Umbilical cord (tissue), 2 donors: ENCODE data around the gene PLCL2. TPM values are rescaled to one million over a fixed set of nuclear protein-coding genes. Genes with fewer than 3 reads are reported as not detected.

Source experiments
- DNase-seq: peaks from one replicate; pipeline ENCODE4 v3.0.0-alpha.2; 2015; ENCODE audit warnings: low spot score
- total RNA-seq: library from RNA; depleted of rRNA; stranded (reverse); fragments of >200 nt; gene quantifications from one replicate; pipeline ENCODE4 v1.2.3, GENCODE V29; 2014; ENCODE audit warnings: low replicate concordance; ENCODE audit not compliant: insufficient read depth

The PLCL2 gene
- total RNA-seq, 1 donor from 2014 or later = 23.6 TPM

GRCh38 chr3:17009826-17010225 lies 125.1 kb downstream of the PLCL2 start:
- DNase-seq = peak; percentile 9

DNA sequence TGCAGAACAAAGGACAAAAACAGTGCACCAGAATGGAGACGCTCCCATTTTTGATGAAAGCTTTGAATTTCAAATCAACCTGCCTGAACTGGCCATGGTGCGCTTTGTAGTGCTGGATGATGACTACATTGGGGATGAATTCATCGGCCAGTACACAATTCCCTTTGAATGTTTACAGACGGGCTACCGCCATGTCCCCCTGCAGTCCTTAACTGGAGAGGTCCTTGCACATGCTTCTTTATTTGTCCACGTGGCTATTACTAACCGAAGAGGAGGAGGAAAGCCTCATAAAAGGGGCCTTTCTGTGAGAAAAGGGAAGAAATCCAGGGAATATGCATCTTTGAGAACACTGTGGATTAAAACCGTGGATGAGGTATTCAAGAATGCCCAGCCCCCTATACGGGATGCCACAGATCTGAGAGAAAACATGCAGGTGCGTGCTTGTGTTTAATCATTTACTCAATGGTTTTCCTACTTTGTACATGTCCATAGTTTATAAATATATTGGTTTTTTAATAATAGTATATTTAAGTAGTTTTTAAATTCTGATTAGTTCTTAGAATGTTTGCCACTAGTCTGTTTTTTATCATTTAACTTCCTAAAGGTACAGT lies 127.1 kb downstream of the PLCL2 start:
- DNase-seq = no peak

GRCh38 chr3:17013050-17013449 lies 128.3 kb downstream of the PLCL2 start:
- DNase-seq = no peak

GRCh38 chr3:17013571-17013970 lies 128.8 kb downstream of the PLCL2 start:
- no peak for DNase-seq

DNA sequence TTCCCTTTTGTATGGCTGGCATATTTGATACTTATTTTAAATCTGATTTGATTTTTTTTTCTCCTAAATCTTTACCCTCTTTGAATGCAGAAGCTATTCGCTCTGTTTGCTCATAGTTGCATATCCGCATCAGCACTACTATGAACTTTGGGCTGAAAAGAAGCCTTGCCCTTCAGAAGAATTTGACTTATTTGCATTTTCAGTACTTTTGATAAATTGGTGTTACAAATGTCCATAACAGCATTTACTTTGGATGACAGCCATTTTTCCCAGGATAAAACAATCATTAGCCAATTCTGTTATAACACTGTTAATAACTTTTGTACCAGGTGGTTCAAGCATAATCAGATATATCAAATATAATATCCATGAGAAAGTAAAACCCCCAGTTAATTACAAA lies 129.5 kb downstream of the PLCL2 start:
- DNase-seq = no peak

- DNase-seq = no peak
These were observed 130.0 kb downstream of the PLCL2 start for GRCh38 chr3:17014709-17015108.

DNA sequence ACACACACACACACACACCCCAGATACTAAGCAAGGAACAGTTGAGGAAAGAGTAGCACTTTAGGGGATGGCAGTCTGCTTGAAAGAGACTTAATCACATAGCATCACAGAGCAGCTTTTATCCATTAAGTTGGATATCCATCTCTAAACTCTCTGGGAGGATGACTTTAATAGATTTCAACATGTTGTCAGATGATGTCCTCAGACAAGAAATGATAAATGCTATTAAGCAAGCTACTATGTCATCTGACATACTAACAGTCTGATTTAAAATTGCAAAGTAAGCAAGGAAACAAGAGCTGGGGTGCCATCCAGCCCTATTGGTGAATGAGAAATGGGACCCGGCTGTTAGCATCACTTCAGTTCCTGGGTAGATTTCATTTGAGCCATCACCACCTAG lies 136.9 kb downstream of the PLCL2 start:
- DNase-seq = no peak

GRCh38 chr3:17023006-17023664 lies 138.4 kb downstream of the PLCL2 start:
- no peak for DNase-seq

- DNase-seq = no peak
These were observed 140.9 kb downstream of the PLCL2 start for GRCh38 chr3:17025594-17026139.

GRCh38 chr3:17027318-17027717 lies 142.6 kb downstream of the PLCL2 start:
- no peak for DNase-seq

DNA sequence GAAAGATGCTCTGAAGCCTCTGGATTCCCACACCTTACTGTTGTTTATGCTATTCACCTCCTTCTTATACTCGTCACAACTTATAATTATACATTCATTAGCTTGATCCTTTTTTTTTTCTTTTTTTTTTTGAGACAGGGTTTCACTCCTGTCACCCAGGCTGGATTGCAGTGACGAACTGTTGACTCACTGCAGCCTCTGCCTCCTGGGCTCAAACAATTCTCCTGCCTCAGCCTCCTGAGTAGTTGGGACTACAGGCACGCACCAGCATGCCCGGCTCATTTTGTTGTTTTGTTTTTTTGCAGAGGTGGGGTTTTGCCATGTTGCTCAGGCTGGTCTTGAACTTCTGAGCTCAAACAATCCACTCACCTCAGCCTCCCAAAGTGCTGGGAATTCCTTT lies 143.6 kb downstream of the PLCL2 start:
- no peak for DNase-seq

DNA sequence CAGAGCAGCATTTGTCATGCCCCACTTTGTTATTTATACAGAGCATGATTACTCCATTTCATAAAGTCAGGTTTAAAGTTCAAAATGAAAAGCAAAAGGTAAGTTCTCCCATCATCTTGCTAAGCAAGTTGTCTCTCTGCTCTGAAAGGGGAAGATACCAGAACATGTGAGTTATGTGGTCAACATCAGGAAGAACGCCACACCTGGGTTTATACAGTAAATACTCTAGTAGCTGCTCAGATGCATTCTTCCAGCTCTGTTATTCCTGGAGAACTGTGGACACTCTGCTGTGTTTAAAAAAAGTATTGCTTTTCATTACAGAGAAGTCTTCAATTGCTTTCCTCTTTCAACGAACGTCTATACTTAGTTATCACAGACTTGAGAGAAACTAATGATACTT lies 145.7 kb downstream of the PLCL2 start:
- DNase-seq = no peak

- DNase-seq = no peak
These were observed 146.3 kb downstream of the PLCL2 start for GRCh38 chr3:17030956-17031652.

DNA sequence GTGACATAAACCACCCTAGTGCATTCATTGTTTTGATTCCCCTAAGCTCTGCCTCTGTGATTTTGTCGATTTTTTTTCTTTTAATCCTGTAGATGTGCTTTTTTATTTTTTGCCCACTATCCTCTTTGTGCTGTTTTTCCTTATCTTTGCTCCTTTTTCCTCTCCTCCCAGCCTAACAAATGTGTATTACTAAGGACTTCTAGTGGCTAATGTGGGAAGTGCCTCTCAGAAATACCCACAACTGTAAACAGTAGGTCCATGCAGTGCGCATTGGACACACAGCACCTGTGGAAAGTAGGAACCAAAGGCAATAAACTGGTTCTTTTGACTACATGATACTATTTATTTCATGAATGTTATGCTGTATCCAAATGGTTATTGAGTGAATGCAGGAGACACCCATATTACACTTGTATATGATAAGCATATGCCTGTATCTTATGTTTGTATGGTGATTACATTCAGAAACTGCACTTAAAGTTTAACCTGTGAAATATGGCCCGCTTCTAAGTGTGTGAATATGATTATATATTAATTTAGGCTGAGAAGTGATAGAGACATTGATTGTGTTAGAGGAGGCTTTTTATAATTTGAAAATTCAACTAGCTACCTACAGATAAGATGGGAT lies 147.8 kb downstream of the PLCL2 start:
- peak; percentile 45 for DNase-seq

DNA sequence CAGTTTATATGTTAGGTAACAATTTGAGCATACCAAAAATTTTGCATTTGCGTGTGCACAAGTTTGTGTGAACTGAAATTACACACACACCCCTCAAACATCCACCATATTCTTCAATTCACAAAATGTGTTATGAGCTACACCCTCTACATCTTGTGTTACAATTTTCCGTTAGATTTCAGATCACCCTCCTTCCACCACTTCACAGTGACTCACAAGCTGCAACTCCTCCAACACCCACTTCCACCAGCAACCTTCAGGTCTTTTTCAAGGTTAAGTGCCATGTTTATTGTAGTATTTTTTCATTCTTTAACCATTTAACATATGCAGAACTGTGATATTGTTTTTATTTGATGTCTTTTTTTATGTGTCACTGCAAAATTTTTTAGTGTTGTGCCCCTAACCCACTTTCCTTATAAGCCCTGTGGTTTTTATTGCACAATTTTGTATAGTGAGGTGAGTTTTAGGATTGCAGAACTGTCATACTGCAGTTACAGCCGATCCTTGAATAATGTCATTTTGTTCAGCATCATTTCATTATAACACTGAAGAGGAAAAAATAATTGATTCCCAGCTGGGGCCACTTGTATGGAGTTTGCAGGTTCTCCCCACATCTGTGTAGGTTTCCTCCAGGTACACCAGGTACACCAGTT lies 148.9 kb downstream of the PLCL2 start:
- DNase-seq = no peak

GRCh38 chr3:17035033-17035432 lies 150.3 kb downstream of the PLCL2 start:
- no peak for DNase-seq

GRCh38 chr3:17035966-17036365 lies 151.2 kb downstream of the PLCL2 start:
- DNase-seq = no peak

DNA sequence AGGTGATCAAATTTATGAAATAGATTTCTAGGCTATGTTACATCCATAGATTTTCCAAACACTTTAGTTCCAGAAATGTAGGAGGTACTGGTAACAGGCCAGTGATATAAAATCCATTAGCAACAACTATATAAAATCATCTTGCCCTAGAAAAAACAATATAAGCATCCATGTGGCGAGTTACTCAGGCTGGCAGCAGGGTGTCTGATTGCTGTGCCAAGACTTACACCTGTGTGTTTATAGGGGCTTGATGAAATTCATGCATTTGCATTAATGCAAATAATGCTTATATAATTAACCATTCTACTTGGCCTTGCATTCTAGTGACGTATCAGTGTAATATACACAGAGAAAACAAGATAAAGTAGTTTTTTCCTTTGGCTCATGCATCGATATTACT lies 153.4 kb downstream of the PLCL2 start:
- DNase-seq = no peak

GRCh38 chr3:17038900-17039553 lies 154.3 kb downstream of the PLCL2 start:
- DNase-seq = no peak

DNA sequence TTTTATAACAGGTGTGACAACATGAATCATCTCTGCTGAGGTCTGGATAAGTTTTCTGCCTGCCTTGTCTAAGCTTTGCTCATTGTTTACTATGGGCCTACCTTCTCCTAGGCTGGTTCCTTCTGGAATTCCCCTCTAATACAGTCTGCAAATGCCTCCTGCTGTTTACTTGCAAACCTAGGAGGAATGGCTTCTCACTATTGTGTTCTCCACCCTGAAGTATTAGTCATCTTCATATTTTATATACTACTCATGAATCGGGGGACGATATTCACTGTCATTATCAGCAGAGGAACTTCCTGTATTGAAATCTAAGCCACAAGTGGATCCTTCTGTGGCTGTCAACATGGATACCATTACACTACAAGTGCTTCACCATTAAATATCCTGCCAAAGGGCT lies 154.8 kb downstream of the PLCL2 start:
- no peak for DNase-seq

DNA sequence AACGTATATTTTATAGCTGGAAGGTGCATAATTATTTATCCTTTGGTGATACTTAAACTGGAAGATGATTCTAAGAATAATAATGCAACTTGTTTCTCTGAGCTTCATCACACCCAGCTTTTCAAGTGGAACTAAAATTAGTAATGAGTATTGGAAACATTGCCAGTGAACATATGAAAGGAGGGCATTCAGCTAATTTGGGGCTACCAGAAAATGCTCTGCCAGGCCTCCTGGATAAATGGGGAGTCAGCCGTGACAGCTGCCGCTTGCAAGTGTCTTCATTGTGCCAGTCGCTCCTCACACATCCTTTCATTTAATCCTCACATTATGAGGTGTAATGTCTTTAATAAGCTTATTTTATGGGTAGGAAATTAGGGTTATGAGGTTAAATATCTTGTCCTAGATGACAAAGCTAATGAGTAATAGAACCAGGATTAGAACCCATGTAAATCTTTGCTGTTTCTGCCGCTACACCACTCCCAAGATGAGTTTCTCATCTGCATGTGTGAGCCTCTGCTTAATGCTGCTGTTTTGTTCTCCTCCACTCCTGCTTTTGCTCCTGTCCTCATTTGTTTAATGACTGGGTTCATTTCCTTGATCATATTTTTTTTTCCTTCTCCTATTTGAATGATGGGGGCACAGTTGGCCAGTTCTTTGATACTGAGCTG lies 155.7 kb downstream of the PLCL2 start:
- DNase-seq = no peak
